ENCODE measurements around the gene PAQR8. TPM values are rescaled to one million over a fixed set of nuclear protein-coding genes. Genes with fewer than 3 reads are reported as not detected.

PAQR8 gene
- total and polyA plus RNA-seq, 4 donors = 0.43 to 3.3 (median 0.74) TPM

GRCh38 chr6:52347818-52348217 lies 14.1 kb upstream of the PAQR8 start:
- Histone ChIP-seq H3K4me3 (ENCODE audit: low read depth in 1 of 3, low read length in 3 of 3) (no peak overlapping the region), H3K27me3 (ENCODE audit: control insufficient read depth in 4 of 4, insufficient read depth in 4 of 4, low read length in 3 of 4) (peaks cover 0 to 2% (median 0%) of the 10 kb centered on the region in 4 donors), H3K4me1 (ENCODE audit: control insufficient read depth in 4 of 4, insufficient read depth in 4 of 4, low read length in 3 of 4) (no peaks in the 10 kb centered on the region), H3K27ac (ENCODE audit: low read depth in 1 of 2, low read length in 2 of 2) (no peak overlapping the region), H3K9ac (ENCODE audit: low read depth in 1 of 2, low read length in 2 of 2) (no peak overlapping the region), H3K36me3 (ENCODE audit: control insufficient read depth in 4 of 4, insufficient read depth in 3 of 4, low read depth in 1 of 4, low read length in 3 of 4) (no peaks in the 10 kb centered on the region), H3K9me3 (ENCODE audit: control insufficient read depth in 4 of 4, low read length in 3 of 4) (no peaks in the 10 kb centered on the region)
- DNase-seq (ENCODE audit: low spot score) = no peak
- TF ChIP-seq FOXA1 (IDR thresholded peaks at IDR 0.05) (no peak), FOXA2 (IDR thresholded peaks at IDR 0.05) (no peak), GABPA (IDR thresholded peaks at IDR 0.05 in 1 of 2, conservative IDR thresholded peaks at IDR 0.05 in 1 of 2) (no peak), EGR1 (IDR thresholded peaks at IDR 0.05; ENCODE audit: low read depth in 2 of 2) (no peak), RXRA (IDR thresholded peaks at IDR 0.05) (no peak), TAF1 (conservative IDR thresholded peaks at IDR 0.05) (no peak), SP1 (IDR thresholded peaks at IDR 0.05) (no peak), HNF4G (IDR thresholded peaks at IDR 0.05) (no peak), RAD21 (IDR thresholded peaks at IDR 0.05) (no peak), HNF4A (conservative IDR thresholded peaks at IDR 0.05) (no peak), NR2F2 (IDR thresholded peaks at IDR 0.05) (no peak), JUND (IDR thresholded peaks at IDR 0.05) (no peak), MAX (IDR thresholded peaks at IDR 0.05) (no peak), YY1 (IDR thresholded peaks at IDR 0.05) (no peak), REST (IDR thresholded peaks at IDR 0.05) (no peak)
- TF ChIP-seq, protein P1, sequence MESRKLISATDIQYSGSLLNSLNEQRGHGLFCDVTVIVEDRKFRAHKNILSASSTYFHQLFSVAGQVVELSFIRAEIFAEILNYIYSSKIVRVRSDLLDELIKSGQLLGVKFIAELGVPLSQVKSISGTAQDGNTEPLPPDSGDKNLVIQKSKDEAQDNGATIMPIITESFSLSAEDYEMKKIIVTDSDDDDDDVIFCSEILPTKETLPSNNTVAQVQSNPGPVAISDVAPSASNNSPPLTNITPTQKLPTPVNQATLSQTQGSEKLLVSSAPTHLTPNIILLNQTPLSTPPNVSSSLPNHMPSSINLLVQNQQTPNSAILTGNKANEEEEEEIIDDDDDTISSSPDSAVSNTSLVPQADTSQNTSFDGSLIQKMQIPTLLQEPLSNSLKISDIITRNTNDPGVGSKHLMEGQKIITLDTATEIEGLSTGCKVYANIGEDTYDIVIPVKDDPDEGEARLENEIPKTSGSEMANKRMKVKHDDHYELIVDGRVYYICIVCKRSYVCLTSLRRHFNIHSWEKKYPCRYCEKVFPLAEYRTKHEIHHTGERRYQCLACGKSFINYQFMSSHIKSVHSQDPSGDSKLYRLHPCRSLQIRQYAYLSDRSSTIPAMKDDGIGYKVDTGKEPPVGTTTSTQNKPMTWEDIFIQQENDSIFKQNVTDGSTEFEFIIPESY (IDR thresholded peaks at IDR 0.05) = no peak
- TF ChIP-seq, protein P2, sequence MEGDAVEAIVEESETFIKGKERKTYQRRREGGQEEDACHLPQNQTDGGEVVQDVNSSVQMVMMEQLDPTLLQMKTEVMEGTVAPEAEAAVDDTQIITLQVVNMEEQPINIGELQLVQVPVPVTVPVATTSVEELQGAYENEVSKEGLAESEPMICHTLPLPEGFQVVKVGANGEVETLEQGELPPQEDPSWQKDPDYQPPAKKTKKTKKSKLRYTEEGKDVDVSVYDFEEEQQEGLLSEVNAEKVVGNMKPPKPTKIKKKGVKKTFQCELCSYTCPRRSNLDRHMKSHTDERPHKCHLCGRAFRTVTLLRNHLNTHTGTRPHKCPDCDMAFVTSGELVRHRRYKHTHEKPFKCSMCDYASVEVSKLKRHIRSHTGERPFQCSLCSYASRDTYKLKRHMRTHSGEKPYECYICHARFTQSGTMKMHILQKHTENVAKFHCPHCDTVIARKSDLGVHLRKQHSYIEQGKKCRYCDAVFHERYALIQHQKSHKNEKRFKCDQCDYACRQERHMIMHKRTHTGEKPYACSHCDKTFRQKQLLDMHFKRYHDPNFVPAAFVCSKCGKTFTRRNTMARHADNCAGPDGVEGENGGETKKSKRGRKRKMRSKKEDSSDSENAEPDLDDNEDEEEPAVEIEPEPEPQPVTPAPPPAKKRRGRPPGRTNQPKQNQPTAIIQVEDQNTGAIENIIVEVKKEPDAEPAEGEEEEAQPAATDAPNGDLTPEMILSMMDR (IDR thresholded peaks at IDR 0.05; ENCODE audit: low read depth, low read length, missing input control) = no peak
- 84% methylated on average over 1 of the region's 1 CpG for WGBS

DNA sequence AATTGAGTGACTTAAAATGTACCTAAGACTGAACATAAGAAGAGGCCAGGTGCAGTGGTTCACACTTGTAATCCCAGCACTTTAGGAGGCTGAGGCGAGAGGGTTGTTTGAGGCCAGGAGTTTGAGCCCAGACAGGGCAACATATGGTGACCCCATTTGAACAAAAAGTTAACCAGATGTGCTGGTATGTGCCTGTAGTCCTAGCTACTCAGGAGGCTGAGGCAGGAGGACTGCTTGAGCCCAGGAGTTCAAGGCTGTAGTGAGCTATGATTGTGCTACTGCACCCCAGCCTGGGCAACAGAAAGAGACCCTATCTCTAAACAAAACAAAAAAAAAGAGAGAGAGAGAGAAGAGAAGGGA lies 10.1 kb upstream of the PAQR8 start:
- WGBS = 98% methylated on average over 1 of the region's 1 CpG
- no peak overlapping the region for H3K9ac ChIP-seq (ENCODE audit: low read depth in 1 of 2, low read length in 2 of 2)
- H3K4me1 ChIP-seq (ENCODE audit: control insufficient read depth in 4 of 4, insufficient read depth in 4 of 4, low read length in 3 of 4) = peaks cover 0 to 3% (median 0%) of the 10 kb centered on the region in 4 donors
- DNase-seq (ENCODE audit: low spot score) = no peak
- no peaks in the 10 kb centered on the region for H3K27me3 ChIP-seq (ENCODE audit: control insufficient read depth in 4 of 4, insufficient read depth in 4 of 4, low read length in 3 of 4)
- H3K27ac ChIP-seq (ENCODE audit: low read depth in 1 of 2, low read length in 2 of 2) = no peak overlapping the region
- no peaks in the 10 kb centered on the region for H3K9me3 ChIP-seq (ENCODE audit: control insufficient read depth in 4 of 4, low read length in 3 of 4)
- TF ChIP-seq HNF4A (conservative IDR thresholded peaks at IDR 0.05) = no peak
- TF ChIP-seq YY1 (IDR thresholded peaks at IDR 0.05) = no peak
- no peak for TF ChIP-seq RXRA (IDR thresholded peaks at IDR 0.05)
- no peak for TF ChIP-seq SP1 (IDR thresholded peaks at IDR 0.05)
- TF ChIP-seq FOXA2 (IDR thresholded peaks at IDR 0.05) = no peak
- no peak for TF ChIP-seq MAX (IDR thresholded peaks at IDR 0.05)
- no peak for TF ChIP-seq REST (IDR thresholded peaks at IDR 0.05)
- no peak for TF ChIP-seq NR2F2 (IDR thresholded peaks at IDR 0.05)
- TF ChIP-seq JUND (IDR thresholded peaks at IDR 0.05) = no peak
- H3K4me3 ChIP-seq (ENCODE audit: low read depth in 1 of 3, low read length in 3 of 3) = no peak overlapping the region
- no peaks in the 10 kb centered on the region for H3K36me3 ChIP-seq (ENCODE audit: control insufficient read depth in 4 of 4, insufficient read depth in 3 of 4, low read depth in 1 of 4, low read length in 3 of 4)

Measured in liver (tissue), 9 donors.